H54 (cell line): Measurements from ENCODE around the gene ARHGEF28.

Source experiments
- DNase-seq: peaks from one replicate; pipeline ENCODE4 v3.0.0; 2011; ENCODE audit warnings: low spot score, mixed read lengths; ENCODE audit not compliant: insufficient read length
- FAIRE-seq: peaks from 3 replicates; lab custom pipeline; 2011; peaks lifted over from hg19 to GRCh38; lab: Jason Lieb, UNC
- POLR2A ChIP-seq: IDR thresholded peaks from 2 replicates; pipeline ENCODE4 v1.6.1; 2011; ENCODE audit warnings: low read depth, mild to moderate bottlenecking, low read length

The ARHGEF28 gene

GRCh38 chr5:73812962-73813588, 187.1 kb downstream of the ARHGEF28 start:
- FAIRE-seq (no peak), DNase-seq (no peak)
- no peak for TF ChIP-seq POLR2A

DNA sequence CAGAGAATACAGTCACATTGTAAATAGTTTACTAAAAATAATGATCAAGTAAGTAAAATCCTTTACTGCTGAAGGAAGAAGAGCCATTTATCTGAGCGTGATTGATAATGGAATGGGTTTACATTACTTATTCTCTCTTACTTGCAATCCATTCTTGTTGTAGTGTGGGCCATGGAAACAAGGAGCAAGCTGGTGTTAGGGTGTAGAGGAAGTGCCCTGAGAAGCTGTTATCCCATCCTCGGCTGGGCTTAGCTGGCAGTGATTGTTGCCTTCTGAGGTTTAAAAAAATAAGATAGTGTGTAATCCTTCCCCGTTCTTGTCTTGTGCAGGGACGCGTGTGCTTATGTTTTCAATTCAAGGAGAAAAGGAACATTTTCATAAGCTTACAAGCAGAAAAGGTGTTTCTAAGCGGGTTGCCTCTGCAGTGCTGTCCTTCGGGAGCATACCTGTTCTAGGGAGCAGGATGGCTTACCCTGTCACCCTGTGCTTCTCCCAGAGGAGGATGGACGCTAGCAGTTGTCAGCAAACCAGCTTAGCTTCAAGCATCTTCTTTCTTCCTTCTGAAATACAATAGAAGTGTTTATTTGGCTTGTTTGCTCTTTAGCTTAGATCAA, 188.3 kb downstream of the ARHGEF28 start:
- FAIRE-seq (no peak), DNase-seq (no peak)
- TF ChIP-seq POLR2A: no peak

- DNase-seq (no peak), FAIRE-seq (no peak)
- TF ChIP-seq POLR2A: no peak
Measured at GRCh38 chr5:73815631-73816030, 189.6 kb downstream of the ARHGEF28 start.

GRCh38 chr5:73816656-73817420, 190.8 kb downstream of the ARHGEF28 start:
- no peak for FAIRE-seq
- DNase-seq: no peak
- TF ChIP-seq POLR2A: no peak

GRCh38 chr5:73818357-73818756, 192.4 kb downstream of the ARHGEF28 start:
- FAIRE-seq (no peak), DNase-seq (no peak)
- no peak for TF ChIP-seq POLR2A

- DNase-seq: no peak
- no peak for FAIRE-seq
- TF ChIP-seq POLR2A: no peak
Measured at GRCh38 chr5:73820326-73820725, 194.3 kb downstream of the ARHGEF28 start.

DNA sequence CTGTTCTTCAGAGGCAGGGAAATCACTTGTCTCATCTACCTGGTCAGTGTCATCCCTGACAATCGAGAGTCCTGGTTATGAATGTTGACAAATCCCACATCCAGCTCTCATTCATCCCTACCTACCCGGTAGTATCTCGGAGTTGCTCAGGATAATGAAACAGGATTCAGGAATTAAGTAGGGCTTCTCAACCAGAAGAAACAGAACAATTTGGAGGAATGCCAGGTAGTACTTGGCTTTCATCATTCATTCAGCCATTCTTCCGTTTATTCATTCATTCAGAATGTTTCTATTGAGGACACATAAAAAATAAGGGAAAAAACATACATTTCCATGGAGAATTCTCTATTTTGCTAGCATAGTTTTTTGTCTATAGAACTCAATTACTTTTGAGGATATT, 195.0 kb downstream of the ARHGEF28 start:
- no peak for FAIRE-seq
- TF ChIP-seq POLR2A: no peak
- DNase-seq: no peak

GRCh38 chr5:73822278-73822988, 196.4 kb downstream of the ARHGEF28 start:
- DNase-seq (no peak), FAIRE-seq (no peak)
- TF ChIP-seq POLR2A: no peak

DNA sequence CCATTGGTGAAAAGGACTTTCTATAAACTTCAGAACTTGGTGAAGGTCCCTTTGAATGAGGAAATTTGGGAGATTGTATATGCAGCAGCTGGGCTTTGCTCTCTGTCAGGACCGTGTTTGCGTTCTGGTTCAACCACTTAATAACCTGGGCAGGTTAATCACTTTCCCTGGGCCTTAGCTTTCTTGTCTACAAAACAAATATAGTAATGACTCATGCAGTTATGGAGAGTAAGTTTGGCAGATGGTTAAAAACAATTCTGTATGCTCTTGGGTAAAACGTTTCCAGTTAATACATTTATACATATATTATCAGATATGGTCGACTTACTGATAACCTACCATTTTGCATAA, 197.0 kb downstream of the ARHGEF28 start:
- no peak for TF ChIP-seq POLR2A
- DNase-seq (no peak), FAIRE-seq (no peak)

DNA sequence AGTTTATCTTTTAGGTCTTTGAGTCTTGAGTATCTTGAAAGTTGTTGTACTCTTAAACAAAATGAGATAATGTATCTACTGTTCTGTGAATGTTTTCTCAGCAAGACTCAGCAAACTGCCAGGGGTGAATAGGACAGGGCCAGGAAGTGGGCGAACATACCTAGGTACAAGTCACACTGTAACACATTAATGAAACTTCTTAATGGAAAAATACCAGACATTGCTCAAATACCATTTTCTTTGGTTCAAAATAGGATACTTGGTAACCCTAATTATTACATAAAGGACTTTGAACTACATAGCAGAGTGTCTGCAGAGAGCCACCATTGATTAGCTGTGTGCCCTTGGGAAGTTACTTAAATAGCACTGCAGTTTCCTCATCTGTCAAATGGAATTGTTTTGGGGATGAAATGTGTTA, 197.5 kb downstream of the ARHGEF28 start:
- FAIRE-seq (no peak), DNase-seq (no peak)
- no peak for TF ChIP-seq POLR2A

- FAIRE-seq (no peak), DNase-seq (no peak)
- TF ChIP-seq POLR2A: no peak
Measured at GRCh38 chr5:73825199-73825598, 199.2 kb downstream of the ARHGEF28 start.

- FAIRE-seq: no peak
- no peak for DNase-seq
- TF ChIP-seq POLR2A: no peak
Measured at GRCh38 chr5:73825736-73826135, 199.7 kb downstream of the ARHGEF28 start.

DNA sequence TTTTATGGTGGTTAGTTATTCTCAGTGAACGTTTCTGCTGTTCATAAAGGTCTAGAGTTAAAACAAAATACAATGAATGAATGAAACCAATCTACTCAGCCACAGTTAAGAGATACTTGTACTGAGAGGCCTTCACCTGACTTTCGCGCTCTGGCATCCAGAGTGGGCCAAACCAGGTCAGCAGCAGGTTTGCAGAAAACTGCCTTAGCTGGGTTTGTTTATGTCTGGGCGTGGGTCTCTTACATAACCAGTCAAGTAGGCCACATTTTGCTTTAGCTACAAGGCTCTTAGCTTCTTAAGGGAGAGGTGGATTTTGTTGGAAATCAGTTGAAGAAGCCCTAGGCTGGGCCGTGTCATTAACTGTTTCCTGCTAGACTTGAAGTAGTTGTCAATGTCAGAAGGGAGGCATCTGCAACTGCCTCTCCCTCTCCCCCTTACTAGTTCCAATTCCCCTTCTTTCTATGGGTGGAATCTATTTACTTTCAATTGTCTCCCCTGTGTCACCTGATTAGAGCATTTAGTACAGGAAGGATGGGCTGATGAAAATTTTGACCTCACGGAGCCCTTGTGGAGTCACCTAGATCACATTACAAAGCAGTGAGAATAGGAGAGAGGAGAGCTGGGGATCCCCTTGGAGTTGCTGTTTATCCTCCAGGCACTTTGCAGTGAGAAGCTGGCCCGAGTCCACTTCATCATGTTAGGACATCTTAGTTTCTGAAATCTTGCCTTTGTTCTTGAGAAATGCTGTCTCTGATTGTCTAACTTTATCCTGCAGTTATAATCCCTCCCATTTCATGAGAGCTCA, 200.5 kb downstream of the ARHGEF28 start:
- FAIRE-seq (no peak), DNase-seq (no peak)
- no peak for TF ChIP-seq POLR2A
